Activated CD4-positive, alpha-beta T cell treated with anti-CD3 and anti-CD28 coated beads for 48 hours (primary cell): ENCODE data around the gene PIMREG.
"Not testable (repeated sequence)": the region's sequence is repeated elsewhere in the genome, so short reads cannot be mapped to it uniquely, and the experiment has no call there.

ENCODE experiments used
- DNase-seq: peaks from one replicate; pipeline ENCODE4 v3.0.0-alpha.2; 2020

The PIMREG gene

DNA sequence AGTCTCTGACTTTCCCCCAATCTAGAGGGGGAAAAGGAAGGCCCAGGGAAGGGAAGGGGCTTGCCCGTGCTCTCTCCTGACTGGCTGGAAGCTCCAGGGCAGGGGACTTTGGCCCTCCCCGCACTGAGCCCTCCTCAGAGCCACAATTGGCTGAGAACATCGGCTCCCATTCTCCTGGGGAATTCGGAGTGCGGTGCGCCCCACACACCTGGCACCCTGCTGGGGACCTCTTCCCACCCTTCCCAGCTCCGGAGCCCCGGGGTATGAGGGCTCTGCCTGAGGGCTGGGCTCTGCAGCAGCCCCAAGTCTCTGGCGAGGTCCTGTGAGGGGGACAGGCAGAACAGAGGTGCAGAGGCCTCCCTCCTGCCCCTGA lies 36.0 kb downstream of the PIMREG start:
- no peak for DNase-seq

DNA sequence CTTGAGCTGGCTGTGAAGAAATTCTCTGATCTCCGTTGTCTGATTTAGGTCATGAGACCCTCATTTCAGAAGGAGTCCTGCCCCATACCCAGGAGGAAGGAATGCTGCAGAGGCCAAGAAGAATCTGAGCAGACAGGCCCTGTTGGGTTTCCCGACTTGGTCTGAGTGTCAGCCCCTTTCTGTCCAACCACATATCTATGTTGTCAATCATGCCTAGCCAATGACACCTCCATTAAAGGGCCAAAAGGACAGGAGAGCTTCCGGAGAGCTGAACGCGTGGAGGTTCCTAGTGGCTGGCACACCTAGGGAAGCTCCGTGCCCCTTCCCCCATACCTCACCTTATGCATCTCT lies 37.8 kb downstream of the PIMREG start:
- no peak for DNase-seq

DNA sequence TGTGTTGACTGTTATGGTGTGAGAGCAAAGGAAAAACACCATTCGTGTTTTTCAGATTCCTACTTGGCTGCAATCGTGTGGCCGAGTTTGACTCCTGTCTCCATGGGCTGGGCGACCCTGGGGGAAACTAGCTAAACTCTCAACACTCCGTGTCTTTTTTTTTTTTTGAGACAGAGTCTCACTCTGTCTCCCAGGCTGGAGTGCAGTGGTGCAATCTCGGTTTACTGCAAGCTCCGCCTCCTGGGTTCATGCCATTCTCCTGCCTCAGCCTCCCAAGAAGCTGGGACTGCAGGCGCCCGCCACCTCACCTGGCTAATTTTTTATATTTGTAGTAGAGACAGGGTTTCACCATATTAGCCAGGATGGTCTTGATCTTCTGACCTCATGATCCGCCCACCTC lies 38.5 kb downstream of the PIMREG start:
- not testable (repeated sequence) for DNase-seq

DNA sequence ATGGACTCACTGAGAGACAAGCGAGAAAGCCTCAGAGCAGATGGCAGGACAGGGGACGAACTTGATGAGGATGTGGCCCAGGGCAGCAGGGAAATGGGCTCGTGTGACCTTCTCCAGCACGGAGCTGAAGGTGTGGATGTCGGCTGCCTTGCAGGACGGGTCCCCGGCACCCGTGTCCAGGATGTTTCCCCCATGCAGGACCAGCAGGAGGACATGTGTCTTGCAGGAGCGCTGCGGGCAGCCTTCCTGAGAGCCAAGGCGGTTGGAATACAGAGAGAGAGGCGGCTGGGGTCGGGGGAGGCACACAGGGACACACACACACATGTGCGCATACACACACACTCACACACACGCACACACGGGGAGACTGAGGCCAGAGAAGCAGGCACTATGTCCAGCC lies 39.3 kb downstream of the PIMREG start:
- DNase-seq = no peak

DNA sequence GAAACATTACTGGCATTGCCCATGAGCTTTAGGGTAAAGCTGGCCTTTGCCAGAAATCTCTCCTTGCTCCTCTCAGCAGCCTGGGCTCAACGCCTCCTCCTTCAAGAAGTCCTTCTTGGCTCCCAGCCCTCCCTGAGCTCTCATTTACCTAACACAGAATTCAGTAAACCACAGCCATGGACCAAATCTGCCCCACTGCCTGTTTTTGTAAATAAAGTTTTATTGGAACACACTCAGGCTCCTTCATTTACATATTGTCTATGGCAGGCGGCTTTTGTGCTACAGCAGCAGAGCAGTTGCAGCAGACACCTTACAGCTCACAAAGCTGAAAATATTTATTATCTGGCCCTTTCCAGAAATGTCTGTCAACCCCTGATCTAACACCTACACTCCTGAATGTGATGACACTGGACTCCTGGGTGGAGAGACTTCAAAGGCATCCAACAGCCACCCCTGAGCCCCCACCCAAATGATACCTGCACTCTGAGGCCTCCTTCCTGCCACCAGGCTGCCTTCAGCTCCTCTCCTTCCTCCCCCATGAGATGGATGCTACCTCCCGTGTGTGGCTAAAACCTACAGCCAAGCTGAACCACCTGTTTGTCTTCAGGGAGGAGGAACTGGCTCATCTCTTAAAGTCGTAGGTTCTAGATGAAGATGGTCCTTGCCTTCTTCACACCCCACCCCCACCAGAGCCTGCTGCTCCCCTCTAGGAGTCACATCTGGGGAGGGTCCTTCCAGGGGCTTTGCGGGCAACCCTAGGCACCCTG lies 41.6 kb downstream of the PIMREG start:
- DNase-seq = no peak

DNA sequence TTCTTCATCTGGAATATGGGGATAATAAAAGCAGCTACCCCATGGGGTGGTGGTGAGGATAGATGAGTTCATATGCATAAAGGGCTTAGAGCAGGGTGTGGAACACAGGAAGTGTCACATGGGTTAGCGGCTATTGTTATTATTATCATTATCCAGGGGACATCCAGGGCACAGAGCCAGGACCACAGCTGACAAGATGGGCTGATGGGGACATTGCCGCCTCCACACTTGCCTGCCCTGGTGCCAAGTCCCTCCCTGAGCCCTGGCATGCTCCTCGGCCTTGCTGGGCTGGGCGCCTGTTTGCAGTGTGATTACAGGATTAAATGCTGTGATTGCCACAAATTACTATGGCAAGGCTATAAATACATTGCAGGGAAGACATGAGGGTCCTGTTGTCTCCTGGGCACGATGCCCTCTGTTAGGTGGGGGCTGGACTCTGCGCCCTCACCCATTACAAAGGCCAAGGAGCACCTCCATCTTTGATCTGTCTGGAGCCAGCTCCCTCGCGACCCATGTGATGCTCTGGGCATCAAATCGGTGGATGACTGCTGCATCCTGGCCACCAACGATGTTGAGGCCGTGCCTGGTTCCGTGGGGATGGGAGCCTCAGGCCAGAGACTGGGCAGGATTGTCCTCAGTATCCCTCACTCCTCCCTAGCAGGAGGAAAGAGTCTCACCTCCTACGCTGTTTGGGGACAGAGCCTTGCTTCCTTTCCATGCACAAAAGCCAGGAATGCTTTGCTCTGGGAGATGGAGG lies 43.2 kb downstream of the PIMREG start:
- DNase-seq = no peak

DNA sequence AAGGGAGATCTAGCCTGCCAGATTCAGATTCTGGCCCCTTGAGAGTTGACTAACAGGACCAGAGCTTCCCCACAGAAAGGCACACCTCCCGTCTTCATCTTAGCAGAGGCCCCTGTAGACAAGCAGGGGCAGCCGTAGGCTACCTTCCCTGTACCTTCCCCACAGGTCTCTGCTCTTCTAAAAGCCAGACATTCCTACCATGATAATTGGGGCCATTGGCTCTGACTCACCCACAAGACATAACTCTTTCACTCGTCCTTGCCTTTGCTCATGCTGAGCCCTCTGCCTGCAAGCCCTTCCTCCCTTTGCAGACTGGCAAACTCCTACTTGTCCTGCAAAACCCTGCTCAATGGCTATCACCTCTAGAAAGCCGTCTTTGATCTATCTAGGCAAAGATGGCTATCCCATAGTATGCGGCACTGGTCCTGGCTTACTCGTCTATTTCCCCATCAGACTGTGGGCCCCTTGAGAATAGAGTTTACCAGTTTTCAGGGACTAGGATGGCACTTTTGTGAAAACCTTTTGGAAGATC lies 43.8 kb downstream of the PIMREG start:
- no peak for DNase-seq

DNA sequence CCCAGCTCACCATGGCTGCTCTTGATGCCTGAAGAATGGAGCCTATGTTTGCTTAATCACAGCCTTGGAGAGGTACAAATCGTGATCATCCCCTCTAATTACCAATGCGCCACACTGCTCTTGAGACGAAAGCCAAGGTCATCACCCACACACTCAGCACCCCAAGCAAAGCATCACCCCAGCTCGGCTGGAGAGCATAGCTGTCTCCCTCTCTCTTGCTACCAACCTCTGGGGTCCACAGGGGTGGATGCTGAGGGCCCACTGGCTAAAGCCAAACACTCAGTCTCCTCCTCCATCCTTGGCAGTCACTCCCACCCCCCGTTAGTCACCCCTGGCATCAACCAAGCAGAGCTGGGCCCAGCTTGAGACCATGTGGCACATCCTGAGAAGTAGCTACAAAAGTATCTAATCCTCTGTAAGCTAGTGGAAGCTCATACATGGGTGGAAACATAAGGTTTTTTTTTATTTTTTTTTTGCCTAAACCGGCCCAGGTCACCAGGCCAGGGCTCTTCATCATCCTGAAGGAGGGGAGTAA lies 44.8 kb downstream of the PIMREG start:
- DNase-seq = no peak

DNA sequence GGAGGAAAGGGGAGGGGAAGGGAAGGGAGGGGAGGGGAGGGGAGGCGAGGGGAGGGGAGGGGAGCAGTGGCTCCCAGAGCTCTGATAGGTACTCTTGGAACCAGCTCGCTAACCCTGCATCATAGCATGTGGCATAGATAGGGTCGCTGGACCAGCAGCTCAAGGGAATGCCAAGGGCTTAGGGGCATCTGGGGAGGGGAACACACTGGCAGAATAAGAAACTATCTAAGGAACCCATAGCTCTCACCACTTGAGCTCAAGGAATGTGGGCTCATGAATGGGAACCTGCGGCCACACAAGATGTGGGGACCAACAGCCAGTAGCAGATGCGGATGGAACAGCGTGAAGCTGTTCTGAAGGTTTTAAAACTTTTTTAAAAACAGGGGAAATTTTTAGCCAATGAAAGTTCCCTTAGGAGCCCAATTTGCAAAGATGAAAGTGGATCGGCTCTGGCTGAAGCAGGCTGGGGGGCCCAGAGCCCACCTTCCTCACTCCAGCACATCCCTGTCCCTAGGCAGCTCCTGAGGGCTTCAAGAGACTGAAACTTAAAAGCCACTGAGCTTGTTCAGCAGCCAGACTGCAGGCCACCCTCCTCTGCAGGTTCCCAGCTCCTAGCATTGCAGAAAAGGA lies 46.9 kb downstream of the PIMREG start:
- DNase-seq = no peak

DNA sequence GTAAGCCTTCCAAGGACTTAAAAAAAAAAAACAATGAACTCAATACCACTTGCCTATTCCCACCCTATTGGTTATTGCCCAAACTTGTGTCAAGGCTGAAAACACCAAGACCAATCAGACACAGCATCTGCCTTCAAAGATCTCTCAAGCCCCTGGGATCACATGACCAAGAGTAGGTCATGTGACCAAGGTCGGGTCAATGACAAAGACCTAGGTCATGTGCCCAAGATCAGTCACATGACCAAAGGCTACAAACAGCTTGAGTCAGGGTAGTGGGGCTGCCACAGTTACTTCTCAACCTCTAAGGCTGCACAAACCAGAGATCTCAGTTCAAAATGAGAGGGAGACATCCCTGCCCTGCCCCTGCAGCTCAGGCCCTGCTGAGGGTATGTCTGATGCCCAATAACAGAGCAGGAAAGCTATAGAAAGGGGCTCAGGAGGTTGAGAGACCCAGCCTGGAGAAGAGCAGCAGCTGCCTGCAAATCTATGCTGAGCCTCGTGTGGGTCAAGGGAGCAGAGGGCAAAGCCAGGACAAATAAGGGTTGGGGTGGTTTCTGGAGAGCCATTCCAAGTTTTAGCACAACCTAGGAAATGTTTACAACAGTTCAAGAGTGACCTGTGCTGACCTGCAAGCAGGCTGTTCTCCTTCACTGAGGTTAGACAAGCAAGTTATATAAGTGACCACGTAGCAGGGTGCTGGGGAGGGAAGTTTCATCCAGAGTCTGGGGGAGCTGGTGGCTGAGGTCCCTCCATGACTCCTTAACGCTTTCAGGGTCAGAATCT lies 48.8 kb downstream of the PIMREG start:
- DNase-seq = peak; percentile 9

DNA sequence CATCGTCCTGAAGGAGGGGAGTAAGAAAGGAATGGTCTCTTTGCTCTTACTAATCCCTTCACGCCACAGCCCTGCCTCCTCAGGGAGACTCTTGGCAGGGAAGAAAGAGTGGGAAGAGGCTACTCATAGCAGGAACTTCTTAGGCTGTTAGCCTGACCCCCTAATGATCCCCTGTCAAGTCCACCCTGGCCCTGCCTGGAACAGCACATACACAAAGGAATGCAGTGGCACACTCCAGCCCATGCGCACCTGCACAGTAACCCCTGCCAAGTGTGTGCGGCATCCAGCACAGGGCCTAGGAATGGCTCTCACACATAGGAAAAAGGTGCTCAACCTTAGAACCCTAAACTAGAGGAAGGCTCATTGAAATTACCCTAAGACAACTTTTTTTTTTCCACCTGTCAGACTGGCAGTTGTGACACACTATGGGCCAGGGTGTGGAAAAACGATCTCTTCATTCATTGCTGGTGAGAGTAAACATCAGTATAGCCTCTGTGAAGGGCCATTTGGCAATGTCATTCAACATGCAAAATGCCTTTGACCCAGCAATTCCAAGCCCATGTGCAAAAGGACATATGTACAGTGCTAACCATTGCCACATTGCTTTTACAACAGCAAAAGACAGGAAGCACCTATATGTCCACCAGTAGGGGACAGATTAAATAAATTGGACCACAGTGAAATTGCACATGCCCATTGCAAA lies 50.1 kb downstream of the PIMREG start:
- DNase-seq = no peak

DNA sequence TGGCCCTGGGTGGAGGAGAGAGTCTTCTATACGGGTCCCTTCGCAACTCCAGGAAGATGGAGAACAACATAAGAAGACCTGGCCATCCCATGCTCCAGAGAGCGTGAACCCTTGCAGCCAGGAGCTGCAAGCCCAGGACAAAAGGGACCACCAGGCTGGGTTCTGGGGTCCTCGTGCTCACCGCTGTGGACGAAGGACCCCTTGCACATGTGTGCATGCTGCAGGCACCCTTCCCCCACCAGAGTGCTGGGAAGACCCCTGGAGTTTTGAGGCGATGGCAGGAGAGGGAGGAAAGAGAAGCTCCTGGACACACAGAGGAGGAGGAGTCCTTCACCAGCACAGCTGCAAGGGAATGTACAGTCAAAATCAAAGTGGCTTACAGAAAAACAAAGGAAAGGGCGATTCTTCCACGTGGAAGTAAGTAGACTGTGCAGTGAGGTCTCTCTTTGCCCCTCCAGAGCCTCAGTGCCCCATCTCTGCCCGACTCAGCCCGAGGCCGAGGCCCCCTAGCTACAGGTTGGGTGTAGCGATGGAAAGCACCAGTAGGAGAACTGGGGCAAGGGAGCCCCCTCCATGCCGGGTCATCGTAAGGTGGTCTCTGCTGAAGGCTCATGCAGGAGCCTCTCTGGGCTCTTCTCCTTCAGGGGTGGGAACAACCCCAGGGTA lies 51.3 kb downstream of the PIMREG start:
- no peak for DNase-seq

DNA sequence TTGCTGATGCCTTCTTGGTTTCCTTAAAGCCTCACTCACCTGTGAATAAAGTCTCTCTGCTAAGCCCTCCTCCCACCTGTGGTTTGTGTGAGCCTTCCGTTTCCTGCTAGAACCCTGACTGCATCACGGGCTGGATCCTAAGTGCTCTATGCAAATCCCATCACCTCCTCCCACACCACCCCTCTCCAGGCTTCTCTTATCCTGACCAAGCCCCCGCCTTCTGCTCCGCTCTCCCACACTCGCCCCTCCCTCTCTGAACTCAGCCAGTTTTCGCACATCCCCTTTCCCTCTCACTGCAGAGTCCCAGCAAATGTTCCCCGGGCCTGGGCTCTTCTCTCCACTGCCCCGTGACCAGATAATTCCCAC lies 51.8 kb downstream of the PIMREG start:
- DNase-seq = peak; percentile 36

DNA sequence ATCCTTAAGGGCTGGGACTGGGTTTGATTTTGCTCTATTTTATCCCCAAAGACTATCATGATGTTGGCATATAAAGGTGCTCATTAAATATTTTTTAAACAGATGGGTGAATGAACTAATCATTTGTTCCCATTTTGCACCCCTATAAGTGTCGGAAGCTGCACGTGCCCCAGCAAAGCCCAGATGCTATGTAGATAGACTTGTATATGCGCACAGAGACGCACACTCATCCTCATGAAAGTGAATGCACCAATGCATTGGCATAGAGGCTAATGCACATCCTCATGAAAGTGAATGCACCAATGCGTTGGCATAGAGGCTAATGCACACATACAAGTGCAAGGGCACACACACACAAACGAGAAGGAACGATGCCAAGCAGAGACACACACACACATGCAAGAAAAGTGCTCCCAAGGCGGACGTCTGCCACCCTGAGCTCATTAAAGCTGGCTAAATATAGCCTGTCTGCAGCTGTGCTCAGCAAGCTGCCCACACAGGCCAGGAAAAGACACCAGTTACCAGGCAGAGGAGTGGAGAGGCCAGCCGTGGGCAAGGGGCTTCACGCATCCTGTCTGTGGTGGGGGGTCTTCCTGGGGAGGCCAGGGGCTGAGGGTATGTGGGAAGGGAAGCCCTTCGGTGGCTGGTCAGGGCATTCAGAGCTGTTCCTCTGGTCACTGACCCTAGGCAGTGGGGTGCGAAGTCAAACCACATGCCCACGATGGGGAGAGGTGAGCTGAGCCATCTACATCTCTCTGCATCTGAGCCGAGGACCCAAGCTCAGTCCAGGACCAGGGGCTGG lies 52.6 kb downstream of the PIMREG start:
- DNase-seq = no peak

DNA sequence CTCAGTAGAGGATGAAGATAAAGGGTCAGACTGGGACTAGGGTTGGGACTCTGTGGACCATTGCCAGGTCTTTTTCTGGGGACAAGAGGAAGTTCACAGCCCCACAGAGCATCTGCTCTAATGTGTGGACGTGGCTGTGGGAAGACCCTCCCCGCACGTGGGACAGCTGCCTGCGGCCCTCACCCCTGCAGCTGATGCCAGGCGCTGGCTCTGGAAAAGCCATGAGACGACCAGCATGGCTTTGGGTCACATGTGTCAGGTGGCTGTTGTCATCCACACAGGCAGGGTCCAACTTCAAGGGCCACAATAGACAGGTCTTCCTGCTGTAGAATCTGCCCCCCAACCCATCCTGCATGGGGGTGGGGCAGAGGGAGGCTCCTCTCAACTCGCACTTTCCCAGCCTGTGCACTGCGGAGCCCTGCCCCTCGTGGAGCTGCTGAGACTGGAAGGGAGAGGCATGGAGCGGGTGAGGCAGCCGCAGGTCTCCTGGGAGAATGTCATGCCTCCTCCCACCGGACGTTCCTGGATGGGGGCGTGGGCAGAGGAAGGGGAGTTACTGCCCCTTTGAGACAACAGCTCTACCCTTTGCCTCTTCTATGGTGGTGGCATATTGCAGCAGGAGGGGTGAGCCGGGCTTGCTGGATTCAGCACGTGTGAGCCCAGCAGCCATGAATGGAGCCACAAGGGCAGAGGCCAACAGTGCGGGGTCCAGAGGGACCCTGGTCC lies 53.4 kb downstream of the PIMREG start:
- no peak for DNase-seq

DNA sequence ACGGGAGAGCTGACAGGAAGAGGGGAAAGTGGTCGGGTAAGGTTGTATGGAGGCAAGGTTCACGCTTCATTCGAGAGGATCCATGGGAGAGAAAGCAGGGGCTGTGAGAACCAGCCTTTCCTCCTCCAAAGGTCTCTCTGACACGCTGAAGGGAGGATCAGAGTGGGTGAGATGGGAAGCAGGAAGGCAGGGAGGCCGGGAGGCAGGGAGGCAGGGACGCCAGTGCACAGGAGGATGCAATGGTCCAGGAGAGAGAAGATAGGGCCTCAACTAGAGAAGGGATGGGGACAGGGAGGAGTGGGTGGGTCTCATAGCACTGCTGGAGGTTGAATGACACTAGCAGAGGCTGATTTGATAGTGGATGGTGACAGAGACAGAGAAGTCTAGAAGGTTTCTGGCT lies 54.1 kb downstream of the PIMREG start:
- no peak for DNase-seq

DNA sequence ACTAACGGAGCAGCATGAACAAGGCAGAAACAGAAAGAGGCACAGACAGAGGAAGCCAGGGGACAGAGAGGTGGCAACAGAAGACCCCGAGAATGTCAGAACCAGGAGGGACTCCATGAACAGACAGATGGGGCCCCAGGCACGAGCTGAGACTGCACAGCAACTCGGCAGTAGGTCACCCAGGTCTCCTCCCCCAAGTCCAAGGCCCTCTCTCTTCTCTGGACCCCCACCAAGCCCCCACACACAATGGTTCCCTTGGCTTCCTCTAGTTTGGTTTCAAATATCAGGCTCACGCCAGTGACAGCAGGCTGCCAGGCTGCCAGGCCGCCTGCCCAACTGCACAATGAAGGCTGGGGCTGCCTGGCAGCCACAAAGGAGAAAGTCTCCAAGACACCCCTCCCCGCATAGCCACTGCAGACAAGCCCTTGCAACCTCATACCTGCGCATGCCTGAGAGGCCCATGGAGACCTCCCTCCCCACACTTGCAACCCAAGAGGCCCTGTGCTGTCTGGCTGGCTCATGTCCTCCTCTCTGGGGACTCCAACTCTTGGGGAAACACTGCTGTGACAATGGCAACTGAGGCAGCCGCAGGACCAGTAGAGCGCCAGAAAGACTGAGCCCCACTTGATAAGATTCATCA lies 54.8 kb downstream of the PIMREG start:
- DNase-seq = no peak
